Mesenchymal stem cell (in vitro differentiated cells and primary cell): ENCODE data around the gene IFFO2.

Source experiments
- DNase-seq: peaks from one replicate; pipeline ENCODE4 v3.0.0-alpha.2; 2013
- H2AFZ ChIP-seq: one replicate; pipeline ENCODE4 v1.6.1; 2013; ENCODE audit warnings: low read depth, mild to moderate bottlenecking, control low read depth, inconsistent platforms, low read length, moderate library complexity
- H2AK5ac ChIP-seq: 2 replicates; pipeline ENCODE4 v1.6.1; 2013; ENCODE audit warnings: low read length, moderate library complexity, mild to moderate bottlenecking, inconsistent platforms; ENCODE audit not compliant: severe bottlenecking
- H2BK120ac ChIP-seq: one replicate; pipeline ENCODE4 v1.6.1; 2013; ENCODE audit warnings: low read depth, mild to moderate bottlenecking, inconsistent platforms, low read length, moderate library complexity
- H2BK12ac ChIP-seq, 2 experiments: one replicate each; pipeline ENCODE4 v1.6.1; 2013; ENCODE audit warnings: inconsistent platforms in 2 of 2, low read length in 2 of 2, mild to moderate bottlenecking in 2 of 2, moderate library complexity in 2 of 2, control low read depth in 1 of 2
- H2BK15ac ChIP-seq: one replicate; pipeline ENCODE4 v1.6.1; 2013; ENCODE audit warnings: mild to moderate bottlenecking, low read depth, inconsistent platforms; ENCODE audit not compliant: poor library complexity, severe bottlenecking
- H2BK5ac ChIP-seq: 2 replicates; pipeline ENCODE4 v1.6.1; 2013; ENCODE audit warnings: low read depth, mild to moderate bottlenecking, low read length, control low read depth, inconsistent platforms; ENCODE audit not compliant: poor library complexity, severe bottlenecking
- H3K14ac ChIP-seq, 2 experiments: one replicate each; pipeline ENCODE4 v1.6.1; 2013; ENCODE audit warnings: inconsistent platforms in 2 of 2, low read length in 2 of 2, control low read depth in 1 of 2, mild to moderate bottlenecking in 1 of 2, moderate library complexity in 1 of 2
- H3K18ac ChIP-seq, 2 experiments: one replicate each; pipeline ENCODE4 v1.6.1; 2013; ENCODE audit warnings: inconsistent platforms in 2 of 2, low read length in 2 of 2, control low read depth in 1 of 2, low read depth in 1 of 2, mild to moderate bottlenecking in 1 of 2
- H3K23ac ChIP-seq, 2 experiments: one replicate each; pipeline ENCODE4 v1.6.1; 2013; ENCODE audit warnings: inconsistent platforms in 2 of 2, low read length in 2 of 2, mild to moderate bottlenecking in 2 of 2, moderate library complexity in 2 of 2, control low read depth in 1 of 2
- H3K27ac ChIP-seq: 2 replicates; pipeline ENCODE4 v1.5.1; 2013; ENCODE audit warnings: mild to moderate bottlenecking, moderate library complexity, low read length, control low read depth, inconsistent platforms; ENCODE audit not compliant: poor library complexity, severe bottlenecking
- H3K27me3 ChIP-seq, 2 experiments: 2 replicates each; pipeline versions ENCODE4 v1.6.1 to v1.7.0; 2013; ENCODE audit warnings: low read length in 2 of 2, mild to moderate bottlenecking in 2 of 2, moderate library complexity in 2 of 2, control low read depth in 1 of 2, inconsistent platforms in 1 of 2; ENCODE audit not compliant: control insufficient read depth in 1 of 2, insufficient read depth in 1 of 2
- H3K36me3 ChIP-seq, 2 experiments: 2 replicates each; pipeline versions ENCODE4 v1.6.1 to v1.7.0; 2013; ENCODE audit warnings: low read length in 2 of 2, control low read depth in 1 of 2, inconsistent platforms in 1 of 2, low read depth in 1 of 2, mild to moderate bottlenecking in 1 of 2; ENCODE audit not compliant: insufficient read depth in 2 of 2, control insufficient read depth in 1 of 2
- H3K4ac ChIP-seq, 2 experiments: one replicate each; pipeline ENCODE4 v1.6.1; 2013; ENCODE audit warnings: inconsistent platforms in 2 of 2, low read length in 2 of 2, mild to moderate bottlenecking in 2 of 2, moderate library complexity in 2 of 2, control low read depth in 1 of 2, low read depth in 1 of 2
- H3K4me1 ChIP-seq: 2 replicates; pipeline ENCODE4 v1.6.1; 2013; ENCODE audit warnings: low read depth, low read length, control low read depth; ENCODE audit not compliant: control insufficient read depth, insufficient read depth
- H3K4me2 ChIP-seq: 2 replicates; pipeline ENCODE4 v1.6.1; 2013; ENCODE audit warnings: low read length, mild to moderate bottlenecking, inconsistent platforms; ENCODE audit not compliant: poor library complexity, severe bottlenecking
- H3K4me3 ChIP-seq, 2 experiments: 2 replicates each; pipeline versions ENCODE4 v1.5.1 to v1.7.0; 2013; ENCODE audit warnings: low read length in 2 of 2, mild to moderate bottlenecking in 2 of 2, control low read depth in 1 of 2, low read depth in 1 of 2; ENCODE audit not compliant: insufficient read depth in 1 of 2
- H3K79me1 ChIP-seq: replicated peaks from 2 replicates; pipeline ENCODE4 v1.6.1; 2013; ENCODE audit warnings: mild to moderate bottlenecking, control low read depth, low read length, inconsistent platforms; ENCODE audit not compliant: poor library complexity, severe bottlenecking
- H3K9ac ChIP-seq: 2 replicates; pipeline ENCODE4 v1.7.0; 2013; ENCODE audit warnings: mild to moderate bottlenecking, low read length, moderate library complexity
- H3K9me3 ChIP-seq: 2 replicates; pipeline ENCODE4 v1.7.0; 2013; ENCODE audit warnings: mild to moderate bottlenecking, low read length; ENCODE audit not compliant: control insufficient read depth
- H4K8ac ChIP-seq: one replicate; pipeline ENCODE4 v1.6.1; 2013; ENCODE audit warnings: inconsistent platforms, mild to moderate bottlenecking, low read length, moderate library complexity
- H4K91ac ChIP-seq: one replicate; pipeline ENCODE4 v1.6.1; 2013; ENCODE audit warnings: mild to moderate bottlenecking, low read length, inconsistent platforms
- WGBS: methylation state at CpG from one replicate; pipeline ENCODE4 v1.1.7; 2013; ENCODE audit warnings: mixed read lengths; 5-methylcytosine and 5-hydroxymethylcytosine counted together

Gene IFFO2

GRCh38 chr1:18926315-18927081 is 30.0 kb downstream of the IFFO2 start:
- H3K4me2 ChIP-seq, result peak overlapping the region; percentile 2
- H3K27me3 ChIP-seq, result no peaks in the 10 kb centered on the region
- H3K9me3 ChIP-seq, result no peaks in the 10 kb centered on the region
- H2AFZ ChIP-seq, result no peak overlapping the region
- H2BK5ac ChIP-seq, result no peak overlapping the region
- WGBS, result 3% methylated on average over 12 of the region's 13 CpGs
- peaks cover 20% of the 10 kb centered on the region for H3K79me1 ChIP-seq
- H2BK12ac ChIP-seq, result peak overlapping the region; percentile 92 to 97
- peak overlapping the region; percentile 87 for H2AK5ac ChIP-seq
- peak overlapping the region; percentile 95 for H4K8ac ChIP-seq
- no peaks in the 10 kb centered on the region for H3K36me3 ChIP-seq
- peak overlapping the region in 1 of 2 experiments; percentile 35 for H3K4me3 ChIP-seq
- peak; percentile 97 for DNase-seq
- peaks cover 68% of the 10 kb centered on the region for H3K4me1 ChIP-seq
- H3K14ac ChIP-seq, result peak overlapping the region in 1 of 2 experiments; percentile 82
- peak overlapping the region; percentile 98 to 99 for H3K18ac ChIP-seq
- peak overlapping the region; percentile 97 for H4K91ac ChIP-seq
- peak overlapping the region; percentile 77 for H2BK15ac ChIP-seq
- peak overlapping the region in 1 of 2 experiments; percentile 67 for H3K23ac ChIP-seq
- H2BK120ac ChIP-seq, result peak overlapping the region; percentile 93
- peak overlapping the region; percentile 85 for H3K9ac ChIP-seq
- peak overlapping the region; percentile 84 for H3K27ac ChIP-seq
- peak overlapping the region; percentile 85 to 92 for H3K4ac ChIP-seq

DNA sequence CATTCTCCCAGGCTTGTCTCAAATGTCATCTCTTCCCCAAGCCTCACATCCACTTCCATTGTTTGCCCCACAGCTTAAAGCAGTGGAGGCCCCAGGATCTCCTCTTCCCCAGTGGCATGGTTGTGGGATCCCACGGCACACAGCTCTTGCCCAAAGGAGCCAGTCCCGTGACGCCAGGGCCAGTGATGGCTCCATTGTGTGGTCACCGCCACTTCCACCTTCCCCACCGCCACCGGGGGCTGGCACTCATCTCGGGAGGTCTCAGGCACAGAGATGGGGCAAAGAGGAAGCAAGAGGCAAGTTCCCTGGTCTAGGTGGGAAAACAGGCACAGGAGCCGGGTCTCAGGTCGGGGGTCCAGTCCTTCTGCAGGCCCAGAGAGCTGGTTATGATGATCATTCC is 31.2 kb downstream of the IFFO2 start:
- Histone ChIP-seq H4K91ac (peak overlapping the region; percentile 70), H3K9me3 (no peaks in the 10 kb centered on the region), H2AFZ (no peak overlapping the region), H3K27ac (no peak overlapping the region), H3K9ac (no peak overlapping the region), H3K27me3 (no peaks in the 10 kb centered on the region), H3K4me1 (peaks cover 68% of the 10 kb centered on the region), H4K8ac (no peak overlapping the region), H2BK15ac (no peak overlapping the region), H3K14ac (no peak overlapping the region), H3K18ac (peak overlapping the region in 1 of 2 experiments; percentile 25), H3K4me3 (no peak overlapping the region), H3K36me3 (peaks cover 5 to 10% of the 10 kb centered on the region in 2 experiments), H2BK5ac (no peak overlapping the region), H3K4ac (peak overlapping the region in 1 of 2 experiments; percentile 37), H2AK5ac (no peak overlapping the region), H2BK12ac (peak overlapping the region; percentile 34 to 51), H3K79me1 (peaks cover 15% of the 10 kb centered on the region), H3K4me2 (no peak overlapping the region), H3K23ac (no peak overlapping the region), H2BK120ac (no peak overlapping the region)
- no peak for DNase-seq
- WGBS, result over 99% methylated on average over 9 of the region's 9 CpGs

DNA sequence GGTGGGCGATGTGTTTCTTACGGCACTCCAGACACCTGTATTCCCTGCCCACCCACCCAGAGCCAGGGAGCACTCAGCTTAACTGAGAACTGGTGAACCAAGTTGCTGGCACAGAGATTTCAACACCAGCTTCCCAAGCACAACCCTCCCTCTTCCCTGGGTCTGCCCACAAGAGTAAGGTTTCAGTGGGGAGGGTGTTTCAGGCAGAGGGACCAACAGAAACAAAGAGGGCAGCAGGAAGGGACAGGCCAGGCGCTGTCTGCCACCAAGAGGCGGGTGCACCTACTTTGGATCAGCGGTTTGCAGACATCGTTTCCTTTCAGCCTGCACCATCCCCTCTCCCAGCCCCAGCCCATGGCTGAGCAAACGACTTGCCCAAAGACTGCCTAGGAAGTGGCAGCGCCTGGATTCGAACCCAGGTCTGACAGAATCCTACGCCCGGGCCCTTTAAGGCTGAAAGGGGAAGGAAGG is 32.2 kb downstream of the IFFO2 start:
- Histone ChIP-seq H2BK12ac (peak overlapping the region; percentile 64 to 70), H2BK120ac (peak overlapping the region; percentile 29), H3K14ac (peak overlapping the region in 1 of 2 experiments; percentile 73), H3K36me3 (peaks cover 5 to 15% of the 10 kb centered on the region in 2 experiments), H3K4me1 (peaks cover 61% of the 10 kb centered on the region), H3K9ac (peak overlapping the region; percentile 36), H2AK5ac (peak overlapping the region; percentile 15), H3K27ac (peak overlapping the region; percentile 11), H3K9me3 (no peaks in the 10 kb centered on the region), H3K79me1 (peaks cover 11% of the 10 kb centered on the region), H3K4me2 (no peak overlapping the region), H2AFZ (no peak overlapping the region), H4K8ac (peak overlapping the region; percentile 89), H3K4ac (peak overlapping the region in 1 of 2 experiments; percentile 32), H2BK5ac (no peak overlapping the region), H3K18ac (peak overlapping the region; percentile 65 to 79), H3K23ac (no peak overlapping the region), H3K27me3 (no peaks in the 10 kb centered on the region), H4K91ac (no peak overlapping the region), H2BK15ac (peak overlapping the region; percentile 29), H3K4me3 (no peak overlapping the region)
- no peak for DNase-seq
- 82% methylated on average over 9 of the region's 11 CpGs for WGBS

GRCh38 chr1:18923756-18924211 is 32.7 kb downstream of the IFFO2 start:
- Histone ChIP-seq H3K9me3 (no peaks in the 10 kb centered on the region), H2BK12ac (peak overlapping the region; percentile 45 to 85), H3K27me3 (no peaks in the 10 kb centered on the region), H3K79me1 (peaks cover 13% of the 10 kb centered on the region), H3K4ac (peak overlapping the region in 1 of 2 experiments; percentile 85), H3K18ac (peak overlapping the region; percentile 75 to 88), H3K27ac (peak overlapping the region; percentile 36), H3K4me3 (no peak overlapping the region), H3K14ac (peak overlapping the region in 1 of 2 experiments; percentile 68), H4K8ac (no peak overlapping the region), H2BK5ac (no peak overlapping the region), H4K91ac (peak overlapping the region; percentile 74), H2BK15ac (peak overlapping the region; percentile 29), H3K4me2 (peak overlapping the region; percentile 33), H3K4me1 (peaks cover 56% of the 10 kb centered on the region), H3K23ac (no peak overlapping the region), H3K36me3 (peaks cover 5 to 20% of the 10 kb centered on the region in 2 experiments), H3K9ac (peak overlapping the region; percentile 36), H2BK120ac (peak overlapping the region; percentile 9), H2AK5ac (no peak overlapping the region), H2AFZ (peak overlapping the region; percentile 15)
- 36% methylated on average over 14 of the region's 14 CpGs for WGBS
- DNase-seq, result no peak
